LNCaP clone FGC (cell line): Measurements from ENCODE around the gene STX12.
A peak's percentile ranks its signal among the peaks of the same experiment; 100 is the strongest.

Experiments used
- DNase-seq: peaks from one replicate; pipeline ENCODE4 v3.0.0-alpha.2; 2011; ENCODE audit warnings: low read depth
- H3K4me3 ChIP-seq: 2 replicates; pipeline ENCODE4 v1.5.1; 2011; ENCODE audit warnings: mild to moderate bottlenecking, low read depth, low read length, control low read depth
- TF ChIP-seq, protein P1 (sequence below): IDR thresholded peaks from 2 replicates; pipeline ENCODE4 v1.5.1; 2012; ENCODE audit warnings: mild to moderate bottlenecking; ENCODE audit not compliant: control insufficient read depth, insufficient read depth; ENCODE audit errors: extremely low read depth

STX12 gene

DNA sequence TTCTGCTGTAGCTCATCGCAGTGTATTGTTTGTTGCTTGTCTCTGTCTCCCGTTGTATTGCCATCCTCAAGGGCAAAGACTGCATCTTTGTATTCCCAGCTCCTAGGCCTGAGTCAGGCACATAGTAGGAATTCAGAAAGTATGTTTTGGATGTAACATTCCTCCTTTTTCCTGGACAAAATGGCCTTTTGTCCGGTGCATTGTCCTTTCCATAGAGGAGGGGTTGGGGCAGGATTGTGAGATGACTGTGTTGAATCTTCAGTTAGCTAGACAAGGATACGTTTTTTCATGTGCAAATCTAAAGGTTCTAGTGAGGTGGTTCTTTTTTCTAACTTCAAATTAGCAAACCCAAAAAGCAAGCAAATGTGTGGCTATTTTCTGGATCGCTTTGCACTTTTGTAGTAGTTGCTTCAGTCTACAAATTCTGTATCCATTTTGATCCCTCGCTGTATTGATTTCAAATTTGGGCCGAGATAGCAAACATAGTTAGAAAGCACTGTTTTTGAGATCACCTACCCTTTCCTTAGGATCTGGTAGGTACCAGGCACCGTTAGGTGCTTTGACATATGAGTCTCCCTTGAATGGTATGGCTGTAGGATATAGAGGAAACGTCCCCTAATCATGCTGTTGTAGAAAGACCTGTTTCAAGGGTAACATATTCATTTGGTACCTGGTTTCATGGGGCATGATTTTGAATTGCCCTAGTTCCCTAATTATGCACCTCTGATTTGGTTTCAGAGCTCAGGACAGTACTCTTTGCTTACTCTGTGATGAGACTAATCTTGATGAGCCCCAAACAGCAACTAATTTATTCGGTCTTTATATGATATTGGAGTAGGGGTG lies 58.8 kb downstream of the STX12 start:
- H3K4me3 ChIP-seq: peak overlapping the region; percentile 96
- TF ChIP-seq, protein P1, sequence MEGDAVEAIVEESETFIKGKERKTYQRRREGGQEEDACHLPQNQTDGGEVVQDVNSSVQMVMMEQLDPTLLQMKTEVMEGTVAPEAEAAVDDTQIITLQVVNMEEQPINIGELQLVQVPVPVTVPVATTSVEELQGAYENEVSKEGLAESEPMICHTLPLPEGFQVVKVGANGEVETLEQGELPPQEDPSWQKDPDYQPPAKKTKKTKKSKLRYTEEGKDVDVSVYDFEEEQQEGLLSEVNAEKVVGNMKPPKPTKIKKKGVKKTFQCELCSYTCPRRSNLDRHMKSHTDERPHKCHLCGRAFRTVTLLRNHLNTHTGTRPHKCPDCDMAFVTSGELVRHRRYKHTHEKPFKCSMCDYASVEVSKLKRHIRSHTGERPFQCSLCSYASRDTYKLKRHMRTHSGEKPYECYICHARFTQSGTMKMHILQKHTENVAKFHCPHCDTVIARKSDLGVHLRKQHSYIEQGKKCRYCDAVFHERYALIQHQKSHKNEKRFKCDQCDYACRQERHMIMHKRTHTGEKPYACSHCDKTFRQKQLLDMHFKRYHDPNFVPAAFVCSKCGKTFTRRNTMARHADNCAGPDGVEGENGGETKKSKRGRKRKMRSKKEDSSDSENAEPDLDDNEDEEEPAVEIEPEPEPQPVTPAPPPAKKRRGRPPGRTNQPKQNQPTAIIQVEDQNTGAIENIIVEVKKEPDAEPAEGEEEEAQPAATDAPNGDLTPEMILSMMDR: no peak
- DNase-seq: no peak

- TF ChIP-seq, protein P1: no peak
- no peak for DNase-seq
These were observed 59.7 kb downstream of the STX12 start for GRCh38 chr1:27832762-27833161.

DNA sequence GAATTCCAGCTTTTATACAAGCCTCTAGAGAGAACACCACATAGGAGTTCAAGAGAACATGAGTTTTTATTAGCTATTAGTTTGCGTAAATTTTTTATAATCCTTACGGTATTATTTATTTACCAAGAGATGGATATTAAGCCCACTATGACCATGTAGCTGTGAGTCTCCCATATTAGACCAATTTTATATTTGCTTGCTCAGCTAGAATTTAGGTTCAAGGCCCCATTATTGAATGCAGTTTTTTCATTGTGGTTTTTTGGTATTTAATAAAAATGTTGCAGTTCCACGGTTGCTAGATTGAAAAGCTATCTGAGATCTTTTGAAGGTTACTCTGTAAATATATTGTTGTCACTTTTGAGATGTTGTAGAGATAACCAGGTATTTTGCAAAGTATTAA lies 60.5 kb downstream of the STX12 start:
- DNase-seq: no peak
- TF ChIP-seq, protein P1: no peak
- H3K4me3 ChIP-seq: no peak overlapping the region

More at GRCh38 chr1:27832762-27833161, 59.7 kb downstream of the STX12 start:
- H3K4me3 ChIP-seq: no peak overlapping the region

- TF ChIP-seq, protein P1: no peak
- no peak overlapping the region for H3K4me3 ChIP-seq
- DNase-seq: no peak
These were observed 62.0 kb downstream of the STX12 start for GRCh38 chr1:27835046-27835445.

DNA sequence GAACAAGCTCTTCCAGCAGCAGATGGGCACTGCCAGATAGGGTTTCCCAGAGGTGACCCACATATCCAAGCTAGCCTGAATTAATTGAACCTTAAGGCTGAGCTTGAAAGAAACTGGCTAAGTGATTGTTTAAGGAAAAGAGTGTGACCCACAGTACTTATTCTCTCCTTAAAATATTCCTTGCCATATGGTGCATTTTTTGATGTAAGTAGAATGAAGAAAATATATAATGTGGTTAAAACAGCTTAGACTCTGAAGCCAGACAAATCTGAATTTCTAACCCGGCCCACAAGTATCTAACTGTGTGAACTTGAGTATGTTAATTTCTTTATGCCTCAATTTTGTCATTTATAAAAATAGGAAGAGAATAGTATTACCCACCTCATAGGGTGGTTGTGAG lies 62.5 kb downstream of the STX12 start:
- DNase-seq: no peak
- TF ChIP-seq, protein P1: no peak
- H3K4me3 ChIP-seq: no peak overlapping the region

- H3K4me3 ChIP-seq: no peak overlapping the region
- TF ChIP-seq, protein P1: no peak
- DNase-seq: no peak
These were observed 76.9 kb downstream of the STX12 start for GRCh38 chr1:27849951-27850350.

DNA sequence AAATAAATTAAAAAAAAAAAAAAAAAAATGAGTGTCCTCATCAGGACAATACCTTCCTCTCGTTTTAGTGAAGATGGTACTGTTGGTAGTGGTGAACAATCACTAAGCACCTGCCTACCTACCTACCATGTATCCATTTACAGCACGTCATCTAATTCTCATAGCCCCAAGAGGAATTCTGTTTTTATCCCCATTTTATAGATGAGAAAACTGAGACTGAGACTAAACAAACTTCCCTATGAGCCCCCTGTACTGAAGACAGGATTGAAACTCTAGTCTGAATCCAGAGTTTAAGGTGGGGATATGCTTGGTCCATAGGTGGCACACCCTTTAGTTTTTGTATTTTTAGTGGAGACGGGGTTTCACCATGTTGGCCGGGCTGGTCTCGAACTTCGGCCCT lies 82.1 kb downstream of the STX12 start:
- TF ChIP-seq, protein P1: no peak
- H3K4me3 ChIP-seq: no peak overlapping the region
- no peak for DNase-seq
